NCI-H345 treated with DMSO at 0.1 percent for 48 hours (cell line): ENCODE data around the gene LAIR1.
"Not testable (repeated sequence)": the region's sequence is repeated elsewhere in the genome, so short reads cannot be mapped to it uniquely, and the experiment has no call there.

Source experiments
- DNase-seq: peaks from one replicate; lab custom pipeline; 2025; ENCODE audit not compliant: unreplicated experiment; lab: John Stamatoyannopoulos, UW

LAIR1 gene

GRCh38 chr19:54376610-54377285 lies 12.0 kb upstream of the LAIR1 start:
- no peak for DNase-seq

- DNase-seq, result not testable (repeated sequence)
Observed at GRCh38 chr19:54375181-54375938, 10.6 kb upstream of the LAIR1 start.

- DNase-seq, result no peak
Observed at GRCh38 chr19:54373781-54374631, 9.3 kb upstream of the LAIR1 start.

DNA sequence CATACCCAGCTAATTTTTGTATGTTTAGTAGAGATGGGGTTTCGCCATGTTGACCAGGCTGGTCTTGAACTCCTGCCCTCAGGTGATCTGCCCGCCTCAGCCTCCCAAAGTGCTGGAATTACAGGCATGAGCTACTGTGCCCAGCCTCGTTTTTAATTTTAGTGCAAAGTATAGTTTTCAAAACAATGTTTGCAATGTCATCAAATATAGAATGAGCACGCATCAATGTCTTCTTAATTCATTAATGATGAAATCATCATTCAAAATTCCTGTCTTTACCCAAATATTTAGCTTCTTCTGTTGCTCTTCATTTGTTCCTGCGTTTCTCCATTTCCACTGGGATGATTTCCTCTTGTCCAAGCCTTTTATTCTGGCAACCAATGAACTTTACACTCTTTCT lies 6.7 kb upstream of the LAIR1 start:
- DNase-seq, result not testable (repeated sequence)

DNA sequence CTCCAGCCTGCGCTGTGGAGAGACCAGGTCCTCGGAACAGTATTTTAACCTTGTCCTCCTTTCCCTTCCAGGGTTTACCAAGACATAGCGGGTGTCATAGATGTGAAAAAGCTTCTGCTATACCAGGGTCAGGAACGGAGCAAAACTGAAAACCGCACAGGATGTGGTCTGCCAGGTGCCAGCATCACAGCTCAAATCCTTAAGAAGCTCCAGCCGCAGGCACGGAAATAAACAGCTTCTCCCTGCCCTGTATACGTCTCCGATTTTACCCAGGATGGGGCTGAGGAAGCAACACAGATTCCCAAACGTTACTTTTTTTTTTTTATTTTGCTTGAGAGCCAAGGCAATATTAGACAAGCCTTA lies 5.7 kb upstream of the LAIR1 start:
- DNase-seq, result not testable (repeated sequence)

DNA sequence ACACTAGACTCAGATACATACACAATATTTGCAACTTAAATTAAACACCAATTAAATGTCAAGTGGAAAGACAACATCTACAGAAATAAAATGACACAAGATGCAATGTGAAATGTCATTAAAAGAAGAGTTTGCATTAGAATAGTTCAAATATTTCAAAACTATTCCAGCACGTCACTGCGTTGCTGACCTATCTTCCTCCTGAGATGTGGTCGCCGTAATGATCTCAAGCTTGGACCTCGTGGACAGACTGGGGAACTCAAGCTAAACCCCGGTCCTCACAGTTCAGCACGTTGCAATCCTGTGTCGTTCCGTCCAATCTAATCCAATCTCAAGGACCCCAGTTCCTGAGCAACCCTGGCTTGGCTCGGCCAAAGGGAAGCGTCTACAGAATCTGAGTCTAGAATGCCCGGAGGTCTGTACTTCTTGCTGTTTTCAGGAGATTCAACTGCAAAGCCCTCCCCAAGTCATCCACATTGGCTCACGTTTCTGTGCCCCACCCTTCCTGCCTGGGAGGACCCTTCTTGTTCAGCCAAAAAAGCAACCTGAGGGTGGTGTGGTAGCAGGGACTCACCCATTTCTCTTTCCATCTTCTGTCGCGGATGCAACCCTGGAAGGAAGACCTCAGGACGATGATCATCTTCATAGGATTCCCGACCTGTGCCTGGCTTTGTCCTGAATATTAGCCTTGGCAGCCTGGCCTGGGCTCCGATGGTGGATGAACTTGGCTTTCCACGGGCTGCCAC lies 5.1 kb upstream of the LAIR1 start:
- not testable (repeated sequence) for DNase-seq

- DNase-seq, result no peak
Observed at GRCh38 chr19:54369082-54369687, 4.5 kb upstream of the LAIR1 start.

GRCh38 chr19:54366811-54367210 lies 2.1 kb upstream of the LAIR1 start:
- DNase-seq, result no peak

DNA sequence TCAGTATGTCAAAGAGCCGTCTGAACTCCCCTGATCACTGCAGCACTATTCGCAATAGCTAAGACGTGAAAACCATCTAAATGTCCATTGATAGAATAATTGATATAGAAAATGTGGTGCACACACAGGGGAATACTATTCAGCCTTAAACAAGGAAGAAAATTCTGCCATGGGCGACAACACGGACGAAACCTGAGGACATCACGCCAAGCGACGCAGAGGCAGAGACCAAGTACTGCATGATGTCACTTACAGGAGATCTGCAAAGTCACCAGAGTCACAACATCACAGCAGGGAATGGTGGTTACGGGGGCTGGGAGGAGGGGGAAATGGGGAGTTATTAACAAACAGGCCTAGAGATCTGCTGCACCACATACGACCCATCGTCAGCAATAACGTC lies 1.1 kb upstream of the LAIR1 start:
- DNase-seq, result not testable (repeated sequence)

DNA sequence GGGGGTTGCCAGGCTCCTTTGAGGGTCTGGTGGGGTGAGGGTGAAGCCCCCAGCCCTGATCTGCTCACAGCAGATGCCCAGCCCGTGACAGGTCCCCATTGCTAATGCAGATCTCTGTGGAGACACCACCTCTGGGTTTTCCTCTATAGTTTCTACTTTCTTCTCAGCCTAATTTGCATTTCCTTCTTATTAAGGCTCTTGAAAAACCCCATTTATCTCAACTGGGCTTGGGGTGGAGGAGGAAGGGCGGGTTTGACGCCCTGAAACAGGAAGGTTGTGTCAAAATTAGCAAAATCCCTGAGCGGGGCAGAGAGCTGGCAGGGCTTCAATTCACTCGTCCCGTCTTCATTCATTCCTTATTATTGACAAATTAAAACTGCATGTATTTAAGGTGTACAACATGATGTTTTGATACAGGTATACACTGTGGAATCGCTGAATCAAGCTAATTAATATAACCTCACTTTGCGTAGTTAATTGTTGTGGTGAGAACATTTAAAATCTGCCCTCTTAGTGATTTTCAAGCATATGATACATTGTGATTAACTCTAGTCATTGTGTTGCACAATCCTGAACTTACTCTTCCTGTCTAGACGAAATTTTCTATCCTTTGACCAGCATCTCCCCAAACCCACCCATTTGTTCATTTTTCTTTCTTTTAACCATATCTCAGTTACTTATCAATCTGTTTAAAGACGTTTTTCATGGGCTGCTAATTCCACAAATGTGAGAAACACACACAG lies 2.9 kb downstream of the LAIR1 start:
- not testable (repeated sequence) for DNase-seq

DNA sequence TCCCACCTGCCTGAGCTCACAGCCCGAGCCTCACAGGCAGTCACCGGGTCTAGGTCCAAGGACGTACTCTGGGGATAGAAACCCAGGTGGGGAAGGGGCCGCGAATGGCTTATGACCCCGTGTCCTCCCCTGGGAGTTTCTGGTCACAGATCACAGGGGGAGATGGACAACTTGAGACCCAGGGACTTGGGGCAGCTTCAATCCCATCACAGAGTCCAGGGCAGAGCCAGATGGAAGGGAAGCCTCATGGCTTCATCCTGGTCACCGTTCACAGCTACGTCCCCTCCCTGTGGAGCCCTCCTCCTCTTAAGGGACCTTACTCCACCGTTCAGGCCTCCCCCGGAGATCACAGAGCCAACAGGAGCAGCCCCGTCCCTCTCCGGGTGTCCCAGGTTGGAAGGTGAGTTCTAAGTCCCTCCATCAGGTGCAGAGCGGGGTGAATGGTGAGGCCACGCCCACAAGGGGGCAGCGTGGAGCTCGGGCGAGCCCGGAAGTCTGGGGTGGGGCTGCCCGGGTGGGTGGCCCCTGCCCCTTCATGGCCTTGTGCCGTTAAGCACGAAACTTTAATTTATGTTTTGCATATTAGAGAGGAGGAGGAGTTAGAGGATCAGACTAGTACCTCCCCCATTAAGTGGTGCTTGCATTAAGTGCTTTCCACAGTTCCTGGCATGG lies 5.4 kb downstream of the LAIR1 start:
- not testable (repeated sequence) for DNase-seq

DNA sequence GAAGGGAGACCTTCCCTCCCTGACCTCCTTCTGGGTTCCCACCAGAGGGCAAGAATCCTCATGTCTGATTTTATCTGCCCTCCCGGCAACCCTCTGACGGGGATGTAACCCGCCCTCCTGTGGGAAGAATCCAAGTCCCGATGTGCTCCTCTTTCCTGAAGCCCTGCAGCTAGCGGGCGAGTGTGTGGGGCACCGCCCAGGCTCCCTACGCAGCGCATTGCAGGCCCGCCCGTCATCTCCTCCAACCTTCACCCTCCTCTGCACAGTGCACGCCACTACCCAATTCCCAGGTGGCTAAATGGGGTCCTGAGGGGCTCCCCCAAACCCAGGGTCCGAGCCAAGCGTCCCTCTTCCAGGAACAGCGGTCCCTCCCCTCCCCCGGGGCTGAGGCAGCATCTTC lies 7.3 kb downstream of the LAIR1 start:
- DNase-seq, result no peak

- DNase-seq, result no peak
Observed at GRCh38 chr19:54356444-54357056, 8.2 kb downstream of the LAIR1 start.

- no peak for DNase-seq
Observed at GRCh38 chr19:54355675-54356074, 9.1 kb downstream of the LAIR1 start.

DNA sequence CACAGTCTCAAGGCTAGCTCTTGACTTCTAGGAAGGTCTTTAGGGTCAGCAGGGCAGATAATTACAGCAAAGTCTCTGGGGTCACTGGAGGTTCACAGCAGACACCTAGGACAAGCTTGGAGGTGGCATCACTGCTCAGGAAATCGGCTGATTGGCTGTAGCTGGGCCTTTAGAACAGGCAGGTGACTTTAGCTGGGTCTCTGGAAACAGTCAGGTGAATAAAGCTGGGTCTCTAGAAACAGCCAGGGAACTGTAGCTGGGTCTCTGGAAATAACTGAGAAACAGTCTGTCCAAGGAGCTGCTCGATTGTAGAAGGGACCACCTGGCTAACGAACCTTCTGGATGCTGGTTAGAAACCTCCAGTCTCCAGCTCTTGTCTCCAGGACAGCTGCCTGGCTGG lies 10.0 kb downstream of the LAIR1 start:
- DNase-seq, result no peak

DNA sequence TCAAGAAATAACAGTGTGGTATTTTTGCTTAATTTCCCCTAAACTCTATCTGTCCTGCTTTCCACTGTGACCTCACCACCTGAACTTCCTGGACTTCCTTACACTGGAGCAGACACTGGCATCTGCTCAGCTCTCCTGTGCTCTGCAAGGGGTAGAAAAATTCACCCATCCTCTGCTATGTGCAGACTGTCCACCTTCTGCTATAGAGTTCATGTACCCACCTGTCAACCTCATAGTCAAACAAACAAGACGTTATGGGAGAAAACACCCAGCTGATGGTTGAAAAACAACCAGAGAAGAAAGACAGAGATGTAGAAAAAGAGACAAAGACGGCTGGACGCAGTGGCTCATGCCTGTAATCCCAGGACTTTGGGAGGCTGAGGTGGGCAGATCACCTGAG lies 12.2 kb downstream of the LAIR1 start:
- no peak for DNase-seq

- DNase-seq, result no peak
Observed at GRCh38 chr19:54352041-54352440, 12.7 kb downstream of the LAIR1 start.

- no peak for DNase-seq
Observed at GRCh38 chr19:54351474-54351873, 13.3 kb downstream of the LAIR1 start.

GRCh38 chr19:54345938-54346386 lies 18.8 kb downstream of the LAIR1 start:
- no peak for DNase-seq
